ENCODE data around the gene TBC1D22A.

Gene TBC1D22A

GRCh38 chr22:47221840-47222615, 459.6 kb downstream of the TBC1D22A start:
- DNase-seq (no peak), ATAC-seq (no peak)
